Measurements from ENCODE around the gene KANK3. TPM values are rescaled to one million over a fixed set of nuclear protein-coding genes. Genes with fewer than 3 reads are reported as not detected.
"Not testable (repeated sequence)": the region's sequence is repeated elsewhere in the genome, so short reads cannot be mapped to it uniquely, and the experiment has no call there.

Gene KANK3
- total RNA-seq, 1 donor: not detected

DNA sequence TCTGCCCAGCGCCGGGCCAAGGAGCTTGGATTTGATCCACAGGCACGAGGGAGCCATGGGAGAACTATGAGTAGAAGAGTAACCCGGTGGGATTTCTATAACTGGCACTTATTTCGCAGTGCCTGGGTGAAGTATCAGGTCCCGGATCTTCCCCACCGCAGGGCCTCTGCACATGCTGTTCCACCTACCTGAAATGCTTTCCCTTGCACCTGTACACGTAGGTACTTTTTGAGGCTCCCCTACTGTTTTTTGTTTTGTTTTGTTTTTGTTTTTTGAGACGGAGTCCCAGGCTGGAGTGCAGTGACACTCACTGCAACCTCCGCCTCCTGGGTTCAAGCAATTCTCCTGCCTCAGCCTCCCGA, 402 bp upstream of the KANK3 start:
- Histone ChIP-seq H3K36me3 (ENCODE audit: insufficient read depth, low read length) (no peaks in the 10 kb centered on the region), H3K4me3 (ENCODE audit: insufficient read depth, low read length) (peak overlapping the region; percentile 43), H3K27ac (ENCODE audit: low read depth, low read length) (no peak overlapping the region), H3K9me3 (ENCODE audit: low read depth, low read length) (no peaks in the 10 kb centered on the region), H3K4me1 (ENCODE audit: insufficient read depth, low read length) (peaks cover 7% of the 10 kb centered on the region), H3K27me3 (ENCODE audit: insufficient read depth, low read length) (peaks cover 33% of the 10 kb centered on the region), H2AFZ (ENCODE audit: low read length) (no peak overlapping the region), H4K20me1 (ENCODE audit: insufficient read depth, low read length) (no peaks in the 10 kb centered on the region), H3K79me2 (ENCODE audit: insufficient read depth, low read length) (no peaks in the 10 kb centered on the region), H3K4me2 (ENCODE audit: insufficient read depth, low read length) (peak overlapping the region; percentile 43)
- no peak for TF ChIP-seq CTCF (IDR thresholded peaks at IDR 0.05; ENCODE audit: extremely low read depth, low read depth, low read length)
- DNase-seq (ENCODE audit: insufficient read length, low spot score, missing footprints): peak; percentile 25

DNA sequence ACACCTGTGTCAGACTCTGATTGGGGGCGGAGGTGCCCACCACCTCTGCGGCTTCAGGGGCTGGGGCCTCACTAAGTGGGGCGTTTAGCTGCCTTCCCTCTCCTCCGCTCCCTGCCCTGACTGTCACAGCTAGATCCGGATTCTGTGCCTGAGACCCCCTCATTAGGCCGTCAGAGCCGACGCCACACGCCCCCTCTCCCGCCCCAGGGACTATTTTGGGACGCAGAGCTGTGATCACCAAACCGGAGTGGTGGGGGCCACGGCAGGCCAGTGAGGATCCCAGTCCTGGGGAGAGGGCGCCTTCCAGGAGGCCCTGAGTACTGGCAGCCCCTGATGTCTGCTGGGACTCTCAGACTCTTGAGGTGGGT, 762 bp downstream of the KANK3 start:
- Histone ChIP-seq H3K79me2 (ENCODE audit: insufficient read depth, low read length) (no peaks in the 10 kb centered on the region), H3K9me3 (ENCODE audit: low read depth, low read length) (no peaks in the 10 kb centered on the region), H4K20me1 (ENCODE audit: insufficient read depth, low read length) (no peaks in the 10 kb centered on the region), H2AFZ (ENCODE audit: low read length) (no peak overlapping the region), H3K4me3 (ENCODE audit: insufficient read depth, low read length) (no peak overlapping the region), H3K36me3 (ENCODE audit: insufficient read depth, low read length) (no peaks in the 10 kb centered on the region), H3K4me2 (ENCODE audit: insufficient read depth, low read length) (no peak overlapping the region), H3K27ac (ENCODE audit: low read depth, low read length) (no peak overlapping the region), H3K4me1 (ENCODE audit: insufficient read depth, low read length) (no peaks in the 10 kb centered on the region), H3K27me3 (ENCODE audit: insufficient read depth, low read length) (peaks cover 33% of the 10 kb centered on the region)
- no peak for TF ChIP-seq CTCF (IDR thresholded peaks at IDR 0.05; ENCODE audit: extremely low read depth, low read depth, low read length)
- no peak for DNase-seq (ENCODE audit: insufficient read length, low spot score, missing footprints)

DNA sequence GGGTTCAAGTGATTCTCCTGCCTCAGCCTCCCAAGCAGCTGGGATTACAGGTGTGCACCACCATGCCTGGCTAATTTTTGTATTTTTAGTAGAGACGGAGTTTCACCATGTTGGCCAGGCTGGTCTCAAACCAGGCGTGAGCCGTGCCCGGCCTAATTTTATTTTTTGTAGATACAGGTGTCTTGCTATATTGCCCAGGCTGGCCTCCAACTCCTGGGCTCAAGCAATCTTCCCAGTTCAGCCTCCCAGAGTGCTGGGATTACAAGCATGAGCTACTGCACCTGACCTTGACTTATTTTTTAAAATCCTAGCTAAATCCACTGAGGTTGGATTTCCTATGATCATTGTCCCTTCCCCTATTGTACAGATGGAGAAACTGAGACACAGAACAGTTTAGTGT, 1.6 kb downstream of the KANK3 start:
- not testable (repeated sequence) for H2AFZ ChIP-seq (ENCODE audit: low read length); H3K79me2 ChIP-seq (ENCODE audit: insufficient read depth, low read length); H3K4me1 ChIP-seq (ENCODE audit: insufficient read depth, low read length); H3K9me3 ChIP-seq (ENCODE audit: low read depth, low read length); H3K4me3 ChIP-seq (ENCODE audit: insufficient read depth, low read length); H3K36me3 ChIP-seq (ENCODE audit: insufficient read depth, low read length); H4K20me1 ChIP-seq (ENCODE audit: insufficient read depth, low read length); DNase-seq (ENCODE audit: insufficient read length, low spot score, missing footprints); H3K4me2 ChIP-seq (ENCODE audit: insufficient read depth, low read length); H3K27ac ChIP-seq (ENCODE audit: low read depth, low read length)
- H3K27me3 ChIP-seq (ENCODE audit: insufficient read depth, low read length): peaks cover 36% of the 10 kb centered on the region

- H3K27ac ChIP-seq (ENCODE audit: low read depth, low read length): no peak overlapping the region
- H3K36me3 ChIP-seq (ENCODE audit: insufficient read depth, low read length): no peaks in the 10 kb centered on the region
- H3K79me2 ChIP-seq (ENCODE audit: insufficient read depth, low read length): no peaks in the 10 kb centered on the region
- H2AFZ ChIP-seq (ENCODE audit: low read length): no peak overlapping the region
- peak; percentile 6 for TF ChIP-seq CTCF (IDR thresholded peaks at IDR 0.05; ENCODE audit: extremely low read depth, low read depth, low read length)
- H3K4me1 ChIP-seq (ENCODE audit: insufficient read depth, low read length): no peaks in the 10 kb centered on the region
- no peaks in the 10 kb centered on the region for H4K20me1 ChIP-seq (ENCODE audit: insufficient read depth, low read length)
- H3K9me3 ChIP-seq (ENCODE audit: low read depth, low read length): no peaks in the 10 kb centered on the region
- no peak overlapping the region for H3K4me2 ChIP-seq (ENCODE audit: insufficient read depth, low read length)
- peak; percentile 65 for DNase-seq (ENCODE audit: insufficient read length, low spot score, missing footprints)
- no peak overlapping the region for H3K4me3 ChIP-seq (ENCODE audit: insufficient read depth, low read length)
- H3K27me3 ChIP-seq (ENCODE audit: insufficient read depth, low read length): peaks cover 42% of the 10 kb centered on the region
Observed at GRCh38 chr19:8340341-8341096, 2.5 kb downstream of the KANK3 start.

Measured in osteoblast (primary cell).